GM12875 (cell line): ENCODE results near the gene PALLD.
"Not testable (repeated sequence)": the region's sequence is repeated elsewhere in the genome, so short reads cannot be mapped to it uniquely, and the experiment has no call there.

Experiments used
- H3K4me3 ChIP-seq: one replicate; pipeline ENCODE4 v1.5.1; 2011; ENCODE audit warnings: low read depth, low read length, control low read depth
- TF ChIP-seq, protein P1 (sequence below): IDR thresholded peaks from 2 replicates; pipeline ENCODE4 v1.5.1; 2011; ENCODE audit warnings: low read depth, mild to moderate bottlenecking, control low read depth, inconsistent platforms, low read length, moderate library complexity, borderline replicate concordance; ENCODE audit not compliant: insufficient read depth

Gene PALLD

DNA sequence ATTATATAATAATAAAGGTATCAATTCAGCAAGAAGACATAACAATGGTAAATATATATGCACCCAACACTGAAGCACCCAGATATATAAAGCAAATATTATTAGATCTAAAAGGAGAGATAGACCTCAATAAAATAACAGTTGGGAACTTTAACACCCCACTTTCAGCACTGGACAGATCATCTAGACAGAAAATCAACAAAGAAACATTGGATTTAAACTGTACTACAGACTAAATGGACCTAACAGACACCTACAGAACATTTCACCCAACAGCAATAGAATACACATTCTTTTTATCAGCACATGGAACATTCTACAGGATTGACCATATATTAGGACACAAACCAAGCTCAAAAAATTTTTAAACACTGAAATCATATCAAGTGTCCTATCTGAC, 436.6 kb downstream of the PALLD start:
- H3K4me3 ChIP-seq = no peak overlapping the region
- TF ChIP-seq, protein P1, sequence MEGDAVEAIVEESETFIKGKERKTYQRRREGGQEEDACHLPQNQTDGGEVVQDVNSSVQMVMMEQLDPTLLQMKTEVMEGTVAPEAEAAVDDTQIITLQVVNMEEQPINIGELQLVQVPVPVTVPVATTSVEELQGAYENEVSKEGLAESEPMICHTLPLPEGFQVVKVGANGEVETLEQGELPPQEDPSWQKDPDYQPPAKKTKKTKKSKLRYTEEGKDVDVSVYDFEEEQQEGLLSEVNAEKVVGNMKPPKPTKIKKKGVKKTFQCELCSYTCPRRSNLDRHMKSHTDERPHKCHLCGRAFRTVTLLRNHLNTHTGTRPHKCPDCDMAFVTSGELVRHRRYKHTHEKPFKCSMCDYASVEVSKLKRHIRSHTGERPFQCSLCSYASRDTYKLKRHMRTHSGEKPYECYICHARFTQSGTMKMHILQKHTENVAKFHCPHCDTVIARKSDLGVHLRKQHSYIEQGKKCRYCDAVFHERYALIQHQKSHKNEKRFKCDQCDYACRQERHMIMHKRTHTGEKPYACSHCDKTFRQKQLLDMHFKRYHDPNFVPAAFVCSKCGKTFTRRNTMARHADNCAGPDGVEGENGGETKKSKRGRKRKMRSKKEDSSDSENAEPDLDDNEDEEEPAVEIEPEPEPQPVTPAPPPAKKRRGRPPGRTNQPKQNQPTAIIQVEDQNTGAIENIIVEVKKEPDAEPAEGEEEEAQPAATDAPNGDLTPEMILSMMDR = no peak

GRCh38 chr4:168937473-168937872, 440.6 kb downstream of the PALLD start:
- not testable (repeated sequence) for H3K4me3 ChIP-seq

DNA sequence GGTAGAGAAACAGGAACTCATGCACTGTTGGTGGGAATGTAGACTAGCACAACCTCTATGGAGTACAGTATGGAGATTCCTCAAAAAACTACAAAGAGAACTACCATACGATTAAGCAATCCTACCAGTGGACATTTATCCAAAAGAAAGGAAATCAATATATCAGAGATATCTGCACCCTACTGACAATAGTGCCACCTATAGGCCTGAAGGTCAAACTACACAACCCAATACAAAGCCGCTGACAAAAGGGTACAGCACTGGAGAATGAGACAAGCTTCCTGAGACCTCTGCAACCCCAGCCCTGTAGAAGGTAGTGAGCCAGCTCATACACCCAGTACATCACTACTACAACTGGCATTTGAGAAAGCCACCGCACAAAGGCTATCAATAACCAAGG, 446.1 kb downstream of the PALLD start:
- H3K4me3 ChIP-seq = no peak overlapping the region
- TF ChIP-seq, protein P1 = peak; percentile 43; the same call in 1 of the 2 replicates

- TF ChIP-seq, protein P1 = no peak
- H3K4me3 ChIP-seq = no peak overlapping the region
Measured at GRCh38 chr4:168945291-168945690, 448.4 kb downstream of the PALLD start.

DNA sequence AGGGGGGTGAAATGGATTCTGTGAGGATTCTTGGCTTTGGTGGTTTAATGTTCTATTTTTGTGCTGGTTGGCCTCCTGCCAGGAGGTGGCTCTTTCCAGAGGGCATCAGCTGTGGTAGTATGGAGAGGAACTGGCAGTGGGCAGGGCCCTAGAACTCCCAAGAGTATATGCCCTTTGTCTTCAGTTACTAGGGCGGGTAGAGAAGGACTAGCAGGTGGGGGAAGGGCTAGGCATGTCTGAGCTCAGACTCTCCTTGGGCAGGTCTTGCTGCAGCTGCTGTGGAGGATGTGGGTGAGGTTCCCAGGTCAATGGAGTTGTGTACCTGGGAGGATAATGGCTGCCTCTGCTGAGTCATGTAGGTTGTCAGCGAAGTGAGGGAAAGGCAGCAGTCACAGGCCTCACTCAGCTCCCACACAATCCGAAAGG, 456.0 kb downstream of the PALLD start:
- H3K4me3 ChIP-seq = not testable (repeated sequence)

- TF ChIP-seq, protein P1 = no peak
- no peak overlapping the region for H3K4me3 ChIP-seq
Measured at GRCh38 chr4:168955674-168956073, 458.8 kb downstream of the PALLD start.

DNA sequence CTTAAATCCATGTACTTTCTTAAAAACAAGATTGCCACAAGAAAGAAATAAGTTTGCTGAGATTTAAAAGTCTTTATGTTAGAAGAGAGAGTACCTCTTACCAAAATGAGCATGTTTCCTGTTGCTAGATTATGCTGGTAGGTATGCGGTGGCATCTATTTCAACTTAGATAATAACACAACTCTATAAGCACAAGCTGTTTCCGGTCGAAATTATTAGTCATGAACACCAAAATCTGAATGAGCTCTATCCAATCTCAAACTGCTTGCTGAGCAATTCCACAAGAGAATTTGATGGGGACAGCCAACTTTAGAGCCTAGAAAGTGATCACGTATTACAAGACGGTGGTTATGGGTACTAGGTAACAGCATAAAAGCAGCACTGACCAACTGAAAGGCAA, 463.9 kb downstream of the PALLD start:
- H3K4me3 ChIP-seq = no peak overlapping the region
- TF ChIP-seq, protein P1 = no peak

DNA sequence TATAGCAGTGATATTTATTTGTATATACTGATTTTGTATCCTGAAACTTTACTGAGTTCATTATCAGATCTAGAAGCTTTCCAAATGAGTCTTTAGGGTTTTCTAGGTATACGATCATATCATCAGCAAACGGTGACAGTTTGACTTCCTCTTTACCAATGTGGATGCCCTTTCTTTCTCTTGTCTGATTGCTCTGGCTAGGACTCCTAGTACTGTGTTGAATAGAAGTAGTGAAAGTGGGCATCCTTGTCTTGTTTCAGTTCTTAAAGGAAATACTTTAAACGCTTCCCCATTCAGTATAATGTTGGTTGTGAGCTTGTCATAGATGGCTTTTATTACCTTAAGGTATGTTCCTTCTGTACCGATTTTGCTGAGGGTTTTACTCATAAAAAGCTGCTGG, 475.7 kb downstream of the PALLD start:
- TF ChIP-seq, protein P1 = no peak
- no peak overlapping the region for H3K4me3 ChIP-seq
